Astrocyte (in vitro differentiated cells and primary cell): ENCODE data around the gene CACNB2.

Experiments
- EZH2 ChIP-seq: IDR thresholded peaks from 2 replicates; pipeline ENCODE4 v1.6.1; 2012; ENCODE audit warnings: mild to moderate bottlenecking, low read length, inconsistent platforms; ENCODE audit not compliant: insufficient read depth
- TF ChIP-seq, protein P1 (sequence below): IDR thresholded peaks from 2 replicates; pipeline ENCODE4 v1.5.1; 2011; ENCODE audit warnings: low read depth, mild to moderate bottlenecking, inconsistent platforms, low read length, moderate library complexity; ENCODE audit not compliant: insufficient read depth

DNA sequence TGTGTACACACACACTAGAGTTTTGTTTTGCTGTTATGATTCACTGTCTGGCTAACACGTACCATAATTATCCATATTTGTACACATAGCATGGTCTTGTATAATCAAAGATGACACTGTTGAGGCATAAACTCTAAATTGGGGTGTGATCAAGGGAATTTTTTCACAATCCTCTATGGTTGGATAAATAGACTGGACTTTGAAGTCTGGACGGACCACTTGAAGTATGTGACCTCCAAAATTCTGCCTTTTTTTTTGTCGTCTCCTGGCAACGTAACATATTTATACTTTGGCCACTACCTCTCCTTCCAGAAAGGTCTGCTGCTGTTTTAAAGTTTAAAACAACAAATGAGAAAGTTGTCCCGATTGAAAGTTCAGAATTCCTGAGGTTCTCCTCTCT is 193.4 kb downstream of the CACNB2 start:
- TF ChIP-seq, protein P1, sequence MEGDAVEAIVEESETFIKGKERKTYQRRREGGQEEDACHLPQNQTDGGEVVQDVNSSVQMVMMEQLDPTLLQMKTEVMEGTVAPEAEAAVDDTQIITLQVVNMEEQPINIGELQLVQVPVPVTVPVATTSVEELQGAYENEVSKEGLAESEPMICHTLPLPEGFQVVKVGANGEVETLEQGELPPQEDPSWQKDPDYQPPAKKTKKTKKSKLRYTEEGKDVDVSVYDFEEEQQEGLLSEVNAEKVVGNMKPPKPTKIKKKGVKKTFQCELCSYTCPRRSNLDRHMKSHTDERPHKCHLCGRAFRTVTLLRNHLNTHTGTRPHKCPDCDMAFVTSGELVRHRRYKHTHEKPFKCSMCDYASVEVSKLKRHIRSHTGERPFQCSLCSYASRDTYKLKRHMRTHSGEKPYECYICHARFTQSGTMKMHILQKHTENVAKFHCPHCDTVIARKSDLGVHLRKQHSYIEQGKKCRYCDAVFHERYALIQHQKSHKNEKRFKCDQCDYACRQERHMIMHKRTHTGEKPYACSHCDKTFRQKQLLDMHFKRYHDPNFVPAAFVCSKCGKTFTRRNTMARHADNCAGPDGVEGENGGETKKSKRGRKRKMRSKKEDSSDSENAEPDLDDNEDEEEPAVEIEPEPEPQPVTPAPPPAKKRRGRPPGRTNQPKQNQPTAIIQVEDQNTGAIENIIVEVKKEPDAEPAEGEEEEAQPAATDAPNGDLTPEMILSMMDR = no peak
- no peak for TF ChIP-seq EZH2
